Loucy (cell line): ENCODE results near the gene TM9SF3.

ENCODE experiments used
- H2AFZ ChIP-seq: fragments of 200-600 bp; sonication (generic); 2 replicates; pipeline ENCODE4 v1.6.0; 2016; ENCODE audit warnings: antibody characterized with exemption, mild to moderate bottlenecking, low read length, moderate library complexity
- H3F3A ChIP-seq: fragments of 200-600 bp; 2 replicates; pipeline ENCODE4 v1.6.0; 2016; ENCODE audit warnings: antibody characterized with exemption, low read depth, mild to moderate bottlenecking
- H3K27me3 ChIP-seq: fragments of 200-600 bp; sonication (generic); 2 replicates; pipeline ENCODE4 v1.6.1; 2014; ENCODE audit warnings: low read length, mild to moderate bottlenecking; ENCODE audit not compliant: insufficient read depth, poor library complexity, severe bottlenecking
- H3K36me3 ChIP-seq: fragments of 200-600 bp; sonication (generic); 2 replicates; pipeline ENCODE4 v1.6.1; 2016; ENCODE audit warnings: low read length; ENCODE audit not compliant: insufficient read depth
- H3K4me1 ChIP-seq: fragments of 200-600 bp; sonication (generic); 2 replicates; pipeline ENCODE4 v1.5.1; 2014; ENCODE audit warnings: low read length, mild to moderate bottlenecking; ENCODE audit not compliant: insufficient read depth, poor library complexity, severe bottlenecking
- H3K4me2 ChIP-seq: fragments of 200-600 bp; sonication (generic); 2 replicates; pipeline ENCODE4 v1.6.0; 2014; ENCODE audit warnings: antibody characterized with exemption, low read length, low read depth, mild to moderate bottlenecking; ENCODE audit not compliant: poor library complexity, severe bottlenecking
- H3K4me3 ChIP-seq: fragments of 200-600 bp; sonication (generic); 2 replicates; pipeline ENCODE4 v1.5.1; 2014; ENCODE audit warnings: low read length, mild to moderate bottlenecking, mixed read lengths; ENCODE audit not compliant: poor library complexity, severe bottlenecking
- H3K79me2 ChIP-seq: fragments of 200-600 bp; sonication (generic); 2 replicates; pipeline ENCODE4 v1.6.1; 2014; ENCODE audit warnings: low read length; ENCODE audit not compliant: insufficient read depth
- H3K9ac ChIP-seq: fragments of 200-600 bp; sonication (generic); 2 replicates; pipeline ENCODE4 v1.6.0; 2014; ENCODE audit warnings: mild to moderate bottlenecking, low read depth, low read length, moderate library complexity; ENCODE audit not compliant: poor library complexity, severe bottlenecking
- H3K9me2 ChIP-seq: fragments of 200-600 bp; sonication (generic); replicated peaks from 2 replicates; pipeline ENCODE4 v1.6.1; 2016; ENCODE audit warnings: low read depth, low read length, mixed read lengths
- H3K9me3 ChIP-seq: fragments of 200-600 bp; sonication (generic); 2 replicates; pipeline ENCODE4 v1.6.1; 2014; ENCODE audit warnings: mild to moderate bottlenecking, antibody characterized with exemption, low read length, low read depth; ENCODE audit not compliant: insufficient read depth
- H4K20me1 ChIP-seq: fragments of 200-600 bp; sonication (generic); 2 replicates; pipeline ENCODE4 v1.6.0; 2014; ENCODE audit warnings: antibody characterized with exemption, low read length, mild to moderate bottlenecking; ENCODE audit not compliant: insufficient read depth, poor library complexity, severe bottlenecking
- CTCF ChIP-seq: fragments of 200-600 bp; sonication (generic); conservative IDR thresholded peaks from 2 replicates; pipeline ENCODE4 v1.5.1; 2014; ENCODE audit warnings: mild to moderate bottlenecking, antibody characterized with exemption, low read length
- EZH2phosphoT487 ChIP-seq: fragments of 200-600 bp; IDR thresholded peaks from 2 replicates; pipeline ENCODE4 v1.6.1; 2018; ENCODE audit warnings: antibody characterized with exemption, mild to moderate bottlenecking, moderate library complexity, borderline replicate concordance

TM9SF3 gene

GRCh38 chr10:96627292-96627691 lies 40.5 kb upstream of the TM9SF3 start:
- H4K20me1 ChIP-seq: no peaks in the 10 kb centered on the region
- H3K9me3 ChIP-seq: no peaks in the 10 kb centered on the region
- no peaks in the 10 kb centered on the region for H3K79me2 ChIP-seq
- H3K36me3 ChIP-seq: peaks cover 57% of the 10 kb centered on the region; the same call in 1 of the 2 replicates
- H3K4me2 ChIP-seq: no peak overlapping the region
- H3F3A ChIP-seq: no peaks in the 10 kb centered on the region
- no peak overlapping the region for H2AFZ ChIP-seq
- no peaks in the 10 kb centered on the region for H3K27me3 ChIP-seq
- no peak overlapping the region for H3K9ac ChIP-seq
- TF ChIP-seq EZH2phosphoT487 (no peak), CTCF (no peak)
- H3K4me3 ChIP-seq: no peak overlapping the region
- H3K9me2 ChIP-seq: no peaks in the 10 kb centered on the region
- H3K4me1 ChIP-seq: no peaks in the 10 kb centered on the region

GRCh38 chr10:96626795-96627194 lies 40.0 kb upstream of the TM9SF3 start:
- Histone ChIP-seq H3K4me3 (no peak overlapping the region), H3K27me3 (no peaks in the 10 kb centered on the region), H3F3A (no peaks in the 10 kb centered on the region), H3K9ac (no peak overlapping the region), H3K79me2 (no peaks in the 10 kb centered on the region), H3K36me3 (peaks cover 60% of the 10 kb centered on the region; the same call in 1 of the 2 replicates), H3K9me2 (no peaks in the 10 kb centered on the region), H3K9me3 (no peaks in the 10 kb centered on the region), H2AFZ (no peak overlapping the region), H3K4me2 (no peak overlapping the region), H4K20me1 (no peaks in the 10 kb centered on the region), H3K4me1 (no peaks in the 10 kb centered on the region)
- no peak for TF ChIP-seq EZH2phosphoT487
- peak; percentile 48 for TF ChIP-seq CTCF

GRCh38 chr10:96625173-96625572 lies 38.4 kb upstream of the TM9SF3 start:
- Histone ChIP-seq H3K4me2 (no peak overlapping the region), H3K9me2 (no peaks in the 10 kb centered on the region), H3K9me3 (no peaks in the 10 kb centered on the region), H4K20me1 (no peaks in the 10 kb centered on the region), H3F3A (no peaks in the 10 kb centered on the region), H2AFZ (no peak overlapping the region), H3K4me1 (no peaks in the 10 kb centered on the region), H3K36me3 (peaks cover 73% of the 10 kb centered on the region; the same call in 1 of the 2 replicates), H3K27me3 (no peaks in the 10 kb centered on the region), H3K79me2 (no peaks in the 10 kb centered on the region), H3K9ac (no peak overlapping the region), H3K4me3 (no peak overlapping the region)
- TF ChIP-seq CTCF (no peak), EZH2phosphoT487 (no peak)
